ENCODE data around the gene ZBTB26. TPM values are rescaled to one million over a fixed set of nuclear protein-coding genes. Genes with fewer than 3 reads are reported as not detected.

The ZBTB26 gene
- total and polyA plus RNA-seq, 10 of the 15 experiments (the other 5 are each of a cell fraction or from before 2014, with no cell fraction given): 1.8 to 19.5 (median 4.5) TPM

DNA sequence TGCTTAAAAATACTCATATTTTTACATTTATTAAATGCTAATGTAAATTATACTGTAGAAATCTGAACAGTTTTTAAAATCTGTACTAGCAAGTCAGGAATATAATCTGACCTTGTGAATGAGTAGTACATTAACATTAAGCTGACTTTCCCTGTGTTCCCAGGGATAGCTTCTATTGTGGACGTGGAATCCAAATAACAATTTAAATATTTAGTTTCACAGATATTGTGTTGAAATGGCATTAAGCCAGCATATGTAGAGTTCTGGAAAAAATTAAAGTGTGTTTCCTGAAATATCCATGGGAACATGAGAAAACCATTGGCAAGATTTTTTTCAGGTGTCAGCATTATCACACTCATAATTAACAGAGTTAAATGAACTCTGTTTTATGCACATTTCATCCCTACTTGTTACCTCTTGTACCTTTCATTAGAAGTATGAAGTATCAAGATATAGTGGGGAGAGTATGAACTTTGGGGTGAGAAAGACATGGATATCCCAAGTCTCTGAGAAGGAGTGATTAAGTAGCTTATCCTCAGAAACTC is 15.2 kb upstream of the ZBTB26 start:
- intact Hi-C loops (cut with micrococcal nuclease; ENCODE audit: unreplicated experiment) (no loop called here), in situ Hi-C loops (cut with MboI) (no loop called here)
- TF ChIP-seq SUPT20H (IDR thresholded peaks at IDR 0.05; ENCODE audit: borderline replicate concordance, control insufficient read depth, low read depth, low read length): no peak
- TF ChIP-seq CHD2 (IDR thresholded peaks at IDR 0.05; ENCODE audit: borderline replicate concordance, low read depth, low read length): no peak
- no peak for TF ChIP-seq CBX5 (IDR thresholded peaks at IDR 0.05; ENCODE audit: low read depth)
- no peak for TF ChIP-seq RELA (IDR thresholded peaks at IDR 0.05; ENCODE audit: borderline replicate concordance, partially characterized antibody)
- TF ChIP-seq SMARCA5 (IDR thresholded peaks at IDR 0.05): no peak
- TF ChIP-seq NR2C2 (IDR thresholded peaks at IDR 0.05; ENCODE audit: borderline replicate concordance, control insufficient read depth, insufficient read length, low read depth): no peak
- TF ChIP-seq MEF2A (IDR thresholded peaks at IDR 0.05; ENCODE audit: insufficient read depth, low read depth, low read length): no peak
- TF ChIP-seq BMI1 (IDR thresholded peaks at IDR 0.05; ENCODE audit: borderline replicate concordance): no peak
- TF ChIP-seq, protein P1, sequence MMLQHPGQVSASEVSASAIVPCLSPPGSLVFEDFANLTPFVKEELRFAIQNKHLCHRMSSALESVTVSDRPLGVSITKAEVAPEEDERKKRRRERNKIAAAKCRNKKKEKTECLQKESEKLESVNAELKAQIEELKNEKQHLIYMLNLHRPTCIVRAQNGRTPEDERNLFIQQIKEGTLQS (IDR thresholded peaks at IDR 0.05; ENCODE audit: borderline replicate concordance, extremely low read depth, low read depth, low read length): no peak
- TF ChIP-seq, protein P2, sequence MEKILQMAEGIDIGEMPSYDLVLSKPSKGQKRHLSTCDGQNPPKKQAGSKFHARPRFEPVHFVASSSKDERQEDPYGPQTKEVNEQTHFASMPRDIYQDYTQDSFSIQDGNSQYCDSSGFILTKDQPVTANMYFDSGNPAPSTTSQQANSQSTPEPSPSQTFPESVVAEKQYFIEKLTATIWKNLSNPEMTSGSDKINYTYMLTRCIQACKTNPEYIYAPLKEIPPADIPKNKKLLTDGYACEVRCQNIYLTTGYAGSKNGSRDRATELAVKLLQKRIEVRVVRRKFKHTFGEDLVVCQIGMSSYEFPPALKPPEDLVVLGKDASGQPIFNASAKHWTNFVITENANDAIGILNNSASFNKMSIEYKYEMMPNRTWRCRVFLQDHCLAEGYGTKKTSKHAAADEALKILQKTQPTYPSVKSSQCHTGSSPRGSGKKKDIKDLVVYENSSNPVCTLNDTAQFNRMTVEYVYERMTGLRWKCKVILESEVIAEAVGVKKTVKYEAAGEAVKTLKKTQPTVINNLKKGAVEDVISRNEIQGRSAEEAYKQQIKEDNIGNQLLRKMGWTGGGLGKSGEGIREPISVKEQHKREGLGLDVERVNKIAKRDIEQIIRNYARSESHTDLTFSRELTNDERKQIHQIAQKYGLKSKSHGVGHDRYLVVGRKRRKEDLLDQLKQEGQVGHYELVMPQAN (conservative IDR thresholded peaks at IDR 0.05): no peak
- TF ChIP-seq, protein P3, sequence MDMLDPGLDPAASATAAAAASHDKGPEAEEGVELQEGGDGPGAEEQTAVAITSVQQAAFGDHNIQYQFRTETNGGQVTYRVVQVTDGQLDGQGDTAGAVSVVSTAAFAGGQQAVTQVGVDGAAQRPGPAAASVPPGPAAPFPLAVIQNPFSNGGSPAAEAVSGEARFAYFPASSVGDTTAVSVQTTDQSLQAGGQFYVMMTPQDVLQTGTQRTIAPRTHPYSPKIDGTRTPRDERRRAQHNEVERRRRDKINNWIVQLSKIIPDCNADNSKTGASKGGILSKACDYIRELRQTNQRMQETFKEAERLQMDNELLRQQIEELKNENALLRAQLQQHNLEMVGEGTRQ (IDR thresholded peaks at IDR 0.05; ENCODE audit: borderline replicate concordance, low read depth, low read length): no peak
- no peak for TF ChIP-seq ZNF24 (IDR thresholded peaks at IDR 0.05)
- TF ChIP-seq TCF7 (IDR thresholded peaks at IDR 0.05; ENCODE audit: borderline replicate concordance): no peak
- no peak for TF ChIP-seq IKZF2 (IDR thresholded peaks at IDR 0.05)
- no peak for TF ChIP-seq CHD4 (IDR thresholded peaks at IDR 0.05)
- no peak for TF ChIP-seq NFYA (IDR thresholded peaks at IDR 0.05; ENCODE audit: borderline replicate concordance, low read depth, low read length)
- TF ChIP-seq, protein P4, sequence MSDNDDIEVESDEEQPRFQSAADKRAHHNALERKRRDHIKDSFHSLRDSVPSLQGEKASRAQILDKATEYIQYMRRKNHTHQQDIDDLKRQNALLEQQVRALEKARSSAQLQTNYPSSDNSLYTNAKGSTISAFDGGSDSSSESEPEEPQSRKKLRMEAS (IDR thresholded peaks at IDR 0.05; ENCODE audit: low read depth, low read length): no peak
- POLR2A ChIA-PET: interaction anchor here (2.1 to 2.6 kb wide), 3 partner anchors 14 to 42 kb away, joined by 7 to 10 read pairs (median 9); partner anchors contain the start of genes RC3H2 and ZBTB26
- H3K4me3 ChIP-seq: no peak overlapping the region
- H2AFZ ChIP-seq (ENCODE audit: control insufficient read depth, low read depth, low read length): no peak overlapping the region
- H3K4me1 ChIP-seq (ENCODE audit: control insufficient read depth, insufficient read depth, low read length): peaks cover 15% of the 10 kb centered on the region; the same call in 1 of the 2 replicates
- ATAC-seq: no peak
- no peak for FAIRE-seq
- DNase-seq (ENCODE audit: low read depth, low spot score): no peak
- RAD21 ChIA-PET (ENCODE audit: unreplicated experiment): interaction anchor here (1.0 to 2.2 kb wide), 2 partner anchors 9 to 41 kb away, joined by 3 to 5 read pairs; partner anchors contain the start of gene RC3H2
- H3K9ac ChIP-seq (ENCODE audit: control insufficient read depth, insufficient read depth, low read length): no peak overlapping the region
- H3K9me3 ChIP-seq (replicated peaks; ENCODE audit: control insufficient read depth, insufficient read depth, low read length): no peaks in the 10 kb centered on the region
- no peaks in the 10 kb centered on the region for H3K27me3 ChIP-seq (replicated peaks in 1 of 2; ENCODE audit: control insufficient read depth in 2 of 2, insufficient read depth in 2 of 2, low read length in 1 of 2)
- H3K79me2 ChIP-seq (ENCODE audit: control insufficient read depth, insufficient read depth, low read length): peaks cover 83% of the 10 kb centered on the region
- no peak overlapping the region for H3K27ac ChIP-seq (ENCODE audit: control insufficient read depth, insufficient read depth)
- SMC1A ChIA-PET (ENCODE audit: uncharacterized antibody, unreplicated experiment): interaction anchor here (0.6 to 2.2 kb wide), 7 partner anchors 10 to 45 kb away, joined by 3 to 11 read pairs (median 4); partner anchors contain the start of genes RC3H2 and ZBTB6
- WGBS (ENCODE audit: insufficient coverage, insufficient replicate concordance, low lambda C conversion rate, missing lambda C conversion rate): 96% methylated on average over 1 of the region's 1 CpG
- BruUV-seq (replicated peaks): no TSS peak
- no peaks in the 10 kb centered on the region for H3K36me3 ChIP-seq (ENCODE audit: control insufficient read depth in 2 of 2, insufficient read depth in 2 of 2, low read length in 1 of 2)
- no peaks in the 10 kb centered on the region for H4K20me1 ChIP-seq (ENCODE audit: control insufficient read depth, insufficient read depth)
- CTCF ChIA-PET: interaction anchor here (1.3 to 2.1 kb wide), 2 partner anchors 11 to 403 kb away, joined by 5 to 8 read pairs; no protein-coding TSS in a partner anchor
- H3K4me2 ChIP-seq (ENCODE audit: control insufficient read depth, insufficient read depth): peak overlapping the region; percentile 12; the same call in 1 of the 2 replicates
